Ectodermal cell (in vitro differentiated cells): ENCODE measurements around the gene KRTAP4-7.
"Not testable (repeated sequence)": the region's sequence is repeated elsewhere in the genome, so short reads cannot be mapped to it uniquely, and the experiment has no call there.

Experiments used
- H3K27ac ChIP-seq: 2 replicates; pipeline ENCODE4 v1.7.0; 2013; ENCODE audit warnings: mild to moderate bottlenecking, low read depth, low read length; ENCODE audit not compliant: insufficient read depth, poor library complexity, severe bottlenecking
- H3K27me3 ChIP-seq: 2 replicates; pipeline ENCODE4 v1.7.0; 2013; ENCODE audit warnings: mild to moderate bottlenecking, low read length; ENCODE audit not compliant: insufficient read depth, control insufficient read depth, poor library complexity, severe bottlenecking
- H3K36me3 ChIP-seq: one replicate; pipeline ENCODE4 v1.7.0; 2013; ENCODE audit warnings: low read length; ENCODE audit not compliant: control insufficient read depth, insufficient read depth
- H3K4me1 ChIP-seq: one replicate; pipeline ENCODE4 v1.7.0; 2013; ENCODE audit warnings: low read length; ENCODE audit not compliant: control insufficient read depth, insufficient read depth
- H3K4me3 ChIP-seq: 2 replicates; pipeline ENCODE4 v1.7.0; 2013; ENCODE audit warnings: low read depth, low read length, control low read depth; ENCODE audit not compliant: insufficient read depth
- H3K9me3 ChIP-seq: 2 replicates; pipeline ENCODE4 v1.7.0; 2013; ENCODE audit warnings: mild to moderate bottlenecking, low read length, moderate library complexity; ENCODE audit not compliant: control insufficient read depth
- WGBS, 2 experiments: methylation state at CpG; one replicate each; pipeline ENCODE4 v1.1.7; 2013; ENCODE audit warnings: missing lambda C conversion rate in 2 of 2; 5-methylcytosine and 5-hydroxymethylcytosine counted together

The KRTAP4-7 gene

DNA sequence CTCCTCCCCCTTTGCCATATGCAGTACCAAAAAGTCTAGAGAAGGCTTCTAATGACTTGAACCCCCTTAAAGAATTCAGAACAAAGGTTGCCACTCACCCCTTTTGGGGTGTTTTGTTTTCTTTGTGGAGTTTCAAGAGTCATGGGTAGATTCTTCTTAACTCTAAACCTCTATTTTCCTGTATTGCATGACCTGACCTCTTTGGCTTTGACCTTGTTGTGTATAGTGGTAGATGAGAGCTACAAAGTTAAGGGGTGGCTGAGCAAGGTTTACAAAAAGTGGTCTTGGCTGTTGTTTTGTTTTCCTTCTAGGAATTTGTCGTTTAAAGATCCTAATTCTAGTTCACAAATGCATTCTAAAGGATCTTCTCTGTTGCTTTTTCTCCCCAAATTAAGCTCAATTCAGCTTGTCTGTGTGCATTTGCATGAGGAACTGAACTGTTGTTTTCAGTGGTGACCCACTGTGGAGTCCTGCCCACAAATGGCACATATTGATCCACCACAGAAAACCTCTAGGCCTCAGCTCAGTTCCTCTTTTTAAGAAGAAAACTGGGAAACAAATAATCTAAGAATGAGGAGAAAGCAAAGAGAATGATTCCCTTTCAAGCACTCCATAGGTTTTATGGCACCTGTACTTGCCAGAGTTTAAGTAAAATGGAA lies 24.9 kb downstream of the KRTAP4-7 start:
- H3K36me3 ChIP-seq, H3K4me3 ChIP-seq, H3K9me3 ChIP-seq, H3K27ac ChIP-seq, H3K4me1 ChIP-seq, H3K27me3 ChIP-seq: not testable (repeated sequence)
- 44 to 71% methylated on average over 1 of the region's 1 CpG for WGBS, 2 experiments

DNA sequence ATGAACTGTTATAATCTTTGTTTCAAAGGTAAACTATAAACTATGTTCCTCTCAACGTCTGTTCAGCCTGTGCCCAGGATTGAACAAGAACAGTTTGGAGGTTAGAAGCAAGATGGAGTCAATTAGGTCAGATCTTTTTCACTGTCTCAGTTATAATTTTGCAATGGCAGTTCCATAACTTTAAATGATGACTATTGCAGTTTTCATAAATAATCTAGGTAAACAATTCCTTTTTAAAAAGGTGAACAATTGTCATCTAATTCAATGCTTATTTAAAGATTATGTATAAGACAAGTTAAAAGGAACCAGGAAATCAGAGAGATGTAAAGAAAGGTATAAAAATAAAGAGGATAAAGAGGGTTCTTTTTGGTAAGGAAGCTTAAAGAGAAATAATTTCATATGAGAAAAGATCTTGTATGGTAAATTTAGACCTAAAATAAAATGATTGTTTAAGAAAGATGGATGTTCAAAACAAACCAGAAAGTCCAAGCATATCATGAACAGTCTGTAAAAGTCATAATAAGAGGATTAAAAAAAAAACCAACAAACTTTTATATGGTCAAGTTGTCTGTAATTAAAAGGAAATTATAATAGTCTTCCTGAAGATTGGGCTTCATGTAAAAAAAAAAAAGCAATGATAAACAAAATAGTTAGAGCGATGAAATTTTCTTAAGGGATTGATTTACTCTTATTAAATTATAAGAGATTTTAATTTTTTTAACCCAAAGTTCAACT lies 27.4 kb downstream of the KRTAP4-7 start:
- H3K9me3 ChIP-seq: peaks cover 10% of the 10 kb centered on the region
- H3K4me3 ChIP-seq: no peak overlapping the region
- WGBS, 2 experiments: 80 to 88% methylated on average over 1 of the region's 2 CpGs
- H3K27ac ChIP-seq: no peak overlapping the region
- no peaks in the 10 kb centered on the region for H3K36me3 ChIP-seq
- H3K27me3 ChIP-seq: no peaks in the 10 kb centered on the region
- H3K4me1 ChIP-seq: no peaks in the 10 kb centered on the region

DNA sequence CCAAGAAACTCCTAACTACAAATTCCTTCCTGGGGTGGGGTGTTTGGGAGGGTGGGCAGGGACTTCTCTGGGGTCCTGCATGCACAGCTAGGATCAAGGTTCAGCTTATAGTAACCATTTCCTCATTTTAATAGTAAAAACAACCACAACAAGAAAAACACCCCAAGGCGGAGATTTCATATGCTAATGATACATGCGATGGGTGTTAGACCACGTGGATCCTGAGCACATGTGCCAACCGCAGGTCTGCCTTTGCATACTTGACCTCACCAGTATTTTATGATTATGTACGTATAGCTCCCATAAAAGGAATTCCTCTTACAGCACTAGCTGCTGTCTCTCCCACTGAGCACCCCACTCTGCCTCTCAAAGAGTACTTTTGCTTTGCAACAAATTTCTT lies 32.3 kb downstream of the KRTAP4-7 start:
- Histone ChIP-seq H3K36me3 (no peaks in the 10 kb centered on the region), H3K4me3 (no peak overlapping the region), H3K27me3 (no peaks in the 10 kb centered on the region), H3K4me1 (no peaks in the 10 kb centered on the region), H3K9me3 (peaks cover 6% of the 10 kb centered on the region), H3K27ac (no peak overlapping the region)
- WGBS, 2 experiments: 90 to 91% methylated on average over 5 of the region's 5 CpGs

DNA sequence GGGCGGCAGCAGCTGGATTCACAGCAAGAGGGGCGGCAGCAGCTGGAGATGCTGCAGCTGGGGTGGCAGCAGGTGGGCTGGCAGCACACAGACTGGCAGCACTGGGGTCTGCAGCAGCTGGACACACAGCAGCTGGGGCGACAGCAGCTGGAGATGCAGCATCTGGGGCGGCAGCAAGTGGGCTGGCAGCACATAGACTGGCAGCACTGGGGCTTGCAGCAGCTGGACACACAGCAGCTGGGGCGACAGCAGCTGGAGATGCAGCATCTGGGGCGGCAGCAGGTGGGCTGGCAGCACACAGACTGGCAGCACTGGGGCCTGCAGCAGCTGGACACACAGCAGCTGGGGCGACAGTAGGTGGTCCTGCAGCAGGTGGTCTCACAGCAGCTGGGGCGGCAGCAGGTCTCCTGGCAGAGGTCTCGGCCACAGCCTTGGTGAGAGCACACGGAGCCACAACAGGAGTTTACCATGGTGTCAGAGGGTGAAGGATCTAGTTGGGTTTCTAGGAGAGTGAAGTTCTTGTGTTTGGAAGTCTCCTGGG lies 34.0 kb downstream of the KRTAP4-7 start, which contains the start of gene KRTAP4-11:
Gene KRTAP4-11 (minus strand): TSS at position 528 of the 541 bp plus-strand sequence. CDS start 58 bp downstream, at position 470.
- H3K27ac ChIP-seq, H3K27me3 ChIP-seq, H3K4me1 ChIP-seq, H3K36me3 ChIP-seq, H3K9me3 ChIP-seq, H3K4me3 ChIP-seq: not testable (repeated sequence)
- WGBS, 2 experiments: 84 to 86% methylated on average over 10 of the region's 10 CpGs

DNA sequence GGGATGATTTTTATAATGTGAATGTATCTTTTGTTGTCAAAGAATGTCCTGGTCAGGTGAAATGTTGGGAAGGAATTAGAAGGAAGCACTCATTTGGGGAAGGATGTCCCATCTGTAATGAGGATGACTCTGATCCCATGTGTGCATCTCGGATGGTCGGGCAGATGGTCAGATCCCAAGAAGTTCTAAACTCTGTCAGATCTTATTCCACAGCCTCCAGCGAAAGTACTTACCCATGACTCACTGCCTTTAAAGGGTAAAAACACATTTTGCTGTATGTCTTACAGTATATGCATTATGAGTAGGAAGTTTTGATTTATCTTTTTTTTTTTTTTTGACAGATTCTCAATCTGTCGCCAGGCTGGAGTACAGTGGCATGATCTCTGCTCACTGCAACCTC lies 34.8 kb downstream of the KRTAP4-7 start:
- 93 to 97% methylated on average over 4 of the region's 4 CpGs for WGBS, 2 experiments

DNA sequence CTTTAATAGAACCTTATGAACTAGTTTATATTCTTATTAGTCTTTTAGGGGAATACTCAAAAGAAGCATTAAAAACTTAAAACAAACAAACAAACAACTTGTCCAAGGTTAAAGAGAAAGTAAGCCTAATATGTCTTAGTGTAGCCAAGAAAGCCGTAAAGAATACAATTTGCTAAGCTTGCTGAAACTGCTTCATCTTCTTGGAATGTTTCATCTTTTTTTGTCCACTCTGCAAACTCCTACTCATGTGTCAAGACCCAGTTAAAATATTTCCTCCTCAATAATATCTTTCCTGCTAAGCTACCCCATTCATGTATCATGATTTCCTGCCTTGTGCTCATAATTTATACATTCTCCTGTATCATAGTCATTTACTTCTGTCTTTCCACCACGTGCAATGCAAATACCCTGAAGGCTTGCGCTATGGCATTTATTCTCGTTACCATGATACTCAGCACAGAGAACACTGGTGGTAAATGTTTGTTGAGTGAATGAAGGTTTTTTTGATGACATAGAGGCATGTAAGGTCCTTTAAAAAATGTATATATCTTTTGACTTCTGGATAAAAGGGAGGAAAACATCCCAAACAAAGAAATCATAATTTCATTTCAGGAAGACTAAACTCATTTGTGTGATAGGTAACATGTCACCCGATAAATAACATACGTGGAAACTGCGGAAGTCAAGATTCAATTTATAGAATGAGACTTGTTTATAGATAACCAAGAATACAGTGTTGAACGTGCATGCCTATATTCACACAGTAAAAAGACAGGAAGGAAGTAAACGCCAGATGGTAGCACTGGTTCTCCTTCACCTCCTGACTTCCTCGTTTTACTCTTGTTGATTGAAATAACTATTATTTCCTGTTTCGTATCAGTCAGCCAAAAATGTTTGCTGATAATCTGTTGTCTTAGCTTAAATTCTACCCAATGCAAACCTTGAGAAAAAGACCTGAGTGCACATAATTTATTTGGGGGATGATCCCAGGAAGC lies 36.0 kb downstream of the KRTAP4-7 start:
- not testable (repeated sequence) for H3K27ac ChIP-seq, H3K9me3 ChIP-seq, H3K4me1 ChIP-seq, H3K4me3 ChIP-seq, H3K27me3 ChIP-seq, H3K36me3 ChIP-seq
- WGBS, 2 experiments: 89 to 90% methylated on average over 11 of the region's 11 CpGs

More for the DNA sequence above, 34.8 kb downstream of the KRTAP4-7 start:
- H3K27ac ChIP-seq: no peak overlapping the region
- no peaks in the 10 kb centered on the region for H3K36me3 ChIP-seq
- no peak overlapping the region for H3K4me3 ChIP-seq
- no peaks in the 10 kb centered on the region for H3K27me3 ChIP-seq
- H3K4me1 ChIP-seq: no peaks in the 10 kb centered on the region
- H3K9me3 ChIP-seq: no peaks in the 10 kb centered on the region

DNA sequence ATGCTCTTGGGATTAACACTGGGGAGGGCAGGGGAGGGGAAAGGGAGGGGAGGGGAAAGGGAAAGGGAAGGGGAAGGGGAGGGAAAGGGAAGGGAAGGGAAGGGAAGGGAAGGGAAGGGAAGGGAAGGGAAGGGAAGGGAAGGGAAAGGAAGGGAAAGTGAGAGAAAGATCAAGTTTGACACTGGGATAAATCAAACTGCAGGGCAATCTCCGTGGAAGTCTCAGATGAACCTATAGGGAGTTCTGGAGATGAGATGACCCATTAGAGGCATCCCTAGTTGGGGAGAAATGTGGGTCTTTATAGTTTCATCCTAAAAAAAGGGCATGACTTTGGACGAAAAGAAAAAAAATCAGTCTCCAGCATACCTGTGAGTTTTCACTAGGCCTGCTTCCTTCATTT lies 37.8 kb downstream of the KRTAP4-7 start:
- Histone ChIP-seq H3K4me1 (no peaks in the 10 kb centered on the region), H3K9me3 (no peaks in the 10 kb centered on the region), H3K36me3 (no peaks in the 10 kb centered on the region), H3K27ac (no peak overlapping the region), H3K27me3 (no peaks in the 10 kb centered on the region), H3K4me3 (no peak overlapping the region)
- 93 to 95% methylated on average over 2 of the region's 2 CpGs for WGBS, 2 experiments

DNA sequence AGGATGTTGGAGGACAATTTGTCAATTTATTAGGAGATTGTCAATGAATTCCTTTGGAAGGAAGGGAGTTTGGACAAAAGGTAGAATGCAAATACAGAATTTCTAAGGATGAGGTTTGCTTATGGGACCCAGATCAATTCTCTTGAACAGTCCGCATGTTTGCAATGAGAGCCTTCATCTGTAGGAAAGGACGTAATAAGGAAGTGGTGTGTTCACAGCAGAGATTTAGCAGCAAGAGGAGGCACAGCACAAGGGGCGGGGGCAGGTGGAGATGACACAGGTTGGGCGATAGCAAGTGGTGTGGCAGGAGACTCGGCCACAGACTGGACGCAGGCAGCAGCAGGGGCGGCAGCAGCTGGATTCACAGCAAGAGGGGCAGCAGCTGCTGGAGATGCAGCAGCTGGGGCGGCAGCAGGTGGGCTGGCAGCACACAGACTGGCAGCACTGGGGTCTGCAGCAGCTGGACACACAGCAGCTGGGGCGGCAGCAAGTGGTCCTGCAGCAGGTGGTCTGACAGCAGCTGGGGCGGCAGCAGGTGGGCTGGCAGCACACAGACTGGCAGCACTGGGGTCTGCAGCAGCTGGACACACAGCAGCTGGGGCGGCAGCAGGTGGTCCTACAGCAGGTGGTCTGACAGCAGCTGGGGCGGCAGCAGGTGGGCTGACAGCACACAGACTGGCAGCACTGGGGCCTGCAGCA lies 39.5 kb downstream of the KRTAP4-7 start:
- H3K4me3 ChIP-seq, H3K27me3 ChIP-seq, H3K36me3 ChIP-seq, H3K27ac ChIP-seq, H3K9me3 ChIP-seq, H3K4me1 ChIP-seq: not testable (repeated sequence)
- 87 to 89% methylated on average over 12 of the region's 12 CpGs for WGBS, 2 experiments

DNA sequence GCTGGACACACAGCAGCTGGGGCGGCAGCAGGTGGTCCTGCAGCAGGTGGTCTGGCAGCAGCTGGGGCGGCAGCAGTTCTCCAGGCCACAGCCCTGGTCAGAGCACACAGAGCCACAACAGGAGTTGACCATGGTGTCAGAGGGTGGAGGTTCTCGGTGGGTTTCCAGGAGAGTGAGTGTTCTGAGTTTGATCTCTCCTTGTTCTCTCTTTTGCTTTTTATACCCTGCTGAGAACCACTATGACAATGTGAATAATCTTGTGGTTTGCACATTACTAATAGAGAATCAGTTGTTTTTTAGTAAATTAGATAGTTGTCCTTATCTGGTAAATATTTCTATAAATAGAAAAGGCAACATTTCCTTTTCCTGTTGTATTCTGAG lies 40.0 kb downstream of the KRTAP4-7 start, which contains the start of gene KRTAP4-12:
Gene KRTAP4-12 (minus strand): TSS at position 192 of the 381 bp plus-strand sequence. CDS start 60 bp downstream, at position 132.
- WGBS, 2 experiments: 83 to 85% methylated on average over 3 of the region's 3 CpGs
- H3K36me3 ChIP-seq, H3K27me3 ChIP-seq, H3K27ac ChIP-seq, H3K4me3 ChIP-seq, H3K4me1 ChIP-seq, H3K9me3 ChIP-seq: not testable (repeated sequence)
